ENCODE data around the gene IKZF4.
"Not testable (repeated sequence)": the region's sequence is repeated elsewhere in the genome, so short reads cannot be mapped to it uniquely, and the experiment has no call there.

The IKZF4 gene

GRCh38 chr12:55999999-56000540, 20.8 kb upstream of the IKZF4 start:
- not testable (repeated sequence) for DNase-seq

- DNase-seq, result no peak
Observed at GRCh38 chr12:56001487-56002100, 19.2 kb upstream of the IKZF4 start.

- not testable (repeated sequence) for DNase-seq
Observed at GRCh38 chr12:56003376-56003775, 17.5 kb upstream of the IKZF4 start.

GRCh38 chr12:56004211-56004610, 16.6 kb upstream of the IKZF4 start:
- DNase-seq, result no peak

- peak; percentile 77 for DNase-seq
Observed at GRCh38 chr12:56007564-56008559, 13.0 kb upstream of the IKZF4 start.

- DNase-seq, result no peak
Observed at GRCh38 chr12:56010111-56010570, 10.7 kb upstream of the IKZF4 start.

- DNase-seq, result no peak
Observed at GRCh38 chr12:56011509-56012090, 9.2 kb upstream of the IKZF4 start.

GRCh38 chr12:56013482-56013881, 7.4 kb upstream of the IKZF4 start:
- DNase-seq, result no peak

- peak; percentile 18 for DNase-seq
Observed at GRCh38 chr12:56014205-56014604, 6.6 kb upstream of the IKZF4 start.

GRCh38 chr12:56017181-56017580, 3.7 kb upstream of the IKZF4 start:
- DNase-seq, result no peak

- DNase-seq, result no peak
Observed at GRCh38 chr12:56018356-56018755, 2.5 kb upstream of the IKZF4 start.

GRCh38 chr12:56021889-56022497, 1.1 kb downstream of the IKZF4 start:
- no peak for DNase-seq

GRCh38 chr12:56028511-56029165, 7.8 kb downstream of the IKZF4 start:
- DNase-seq, result no peak

- DNase-seq, result no peak
Observed at GRCh38 chr12:56029166-56029519, 8.3 kb downstream of the IKZF4 start.

GRCh38 chr12:56029666-56030293, 8.9 kb downstream of the IKZF4 start:
- DNase-seq, result peak; percentile 53

GRCh38 chr12:56031987-56032386, 11.1 kb downstream of the IKZF4 start:
- no peak for DNase-seq

GRCh38 chr12:56034586-56035332, 13.9 kb downstream of the IKZF4 start:
- DNase-seq, result no peak

- no peak for DNase-seq
Observed at GRCh38 chr12:56037161-56037560, 16.3 kb downstream of the IKZF4 start.

- no peak for DNase-seq
Observed at GRCh38 chr12:56038022-56038655, 17.3 kb downstream of the IKZF4 start.

- DNase-seq, result no peak
Observed at GRCh38 chr12:56040151-56040550, 19.3 kb downstream of the IKZF4 start.

All from COR-L47 (cell line).